Stimulated activated CD4-positive, alpha-beta T cell treated with anti-CD3 and anti-CD28 coated beads, Interleukin-2, amount 100 ng/mL, for 4 hours (primary cell): ENCODE results near the gene ARRDC2.

Source experiments
- DNase-seq: peaks from one replicate; pipeline ENCODE4 v3.0.0-alpha.2; 2020; ENCODE audit warnings: low read depth

Gene ARRDC2

DNA sequence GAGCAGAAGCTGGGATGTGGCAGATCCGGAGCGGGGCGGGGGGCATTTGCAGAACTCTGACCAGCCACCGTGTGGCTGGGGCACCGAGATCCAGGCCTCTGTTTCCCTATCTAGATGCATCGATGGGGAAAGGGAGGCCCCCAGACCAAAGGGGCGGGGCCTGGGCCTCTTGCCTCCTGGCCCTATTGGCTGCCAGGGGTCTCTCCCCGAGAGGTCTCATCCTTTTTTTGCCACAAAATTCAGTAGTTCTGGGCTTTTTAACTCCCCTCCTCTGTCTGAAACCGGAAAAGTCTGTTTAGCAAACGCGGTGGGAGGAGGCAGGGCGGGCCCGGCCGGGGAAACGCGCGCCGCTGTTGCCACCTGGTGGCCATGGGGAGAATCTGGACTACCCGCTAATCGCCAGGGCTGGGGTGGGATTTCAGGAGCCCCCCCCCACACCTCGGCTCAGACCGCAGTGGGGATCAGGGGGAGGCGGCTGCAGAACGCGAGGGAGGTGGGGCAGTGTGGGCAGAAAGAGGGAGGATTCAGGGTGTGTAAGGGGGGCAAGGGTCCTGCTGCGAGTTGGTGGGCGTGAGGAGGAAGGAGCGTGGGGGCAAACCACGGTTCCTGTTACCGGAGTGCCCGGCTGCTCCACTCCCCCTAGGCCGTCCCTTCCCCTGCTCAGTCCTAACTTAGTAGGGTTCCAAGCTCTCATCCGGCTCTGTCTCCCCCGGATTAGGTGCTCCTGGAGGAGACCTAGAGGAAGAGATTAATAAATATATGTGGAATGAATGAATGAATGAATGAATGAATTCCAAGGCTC lies 50.4 kb downstream of the ARRDC2 start:
- peak; percentile 69 for DNase-seq

DNA sequence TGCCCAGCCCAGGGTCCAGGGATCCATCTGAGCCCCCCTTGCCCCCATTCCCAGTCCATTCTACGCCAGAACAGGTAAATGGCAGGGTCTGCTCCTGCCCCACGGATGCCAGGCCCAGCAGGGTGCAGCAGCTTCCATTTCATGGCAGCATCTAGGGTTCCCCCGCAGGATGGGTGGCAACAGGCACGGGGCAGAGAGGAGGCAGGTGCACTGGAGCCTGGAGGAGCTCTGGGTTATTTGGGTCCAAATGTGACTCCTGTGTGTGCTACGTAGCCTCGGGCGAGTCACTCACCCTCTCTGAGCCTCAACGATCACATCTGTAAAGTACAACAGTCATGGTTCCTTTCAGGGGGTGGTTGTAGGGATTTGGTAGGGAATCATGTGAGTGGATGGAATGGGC lies 51.3 kb downstream of the ARRDC2 start:
- no peak for DNase-seq

- no peak for DNase-seq
Observed at GRCh38 chr19:18059902-18060301, 51.9 kb downstream of the ARRDC2 start.

- no peak for DNase-seq
Observed at GRCh38 chr19:18060472-18060871, 52.5 kb downstream of the ARRDC2 start.

- no peak for DNase-seq
Observed at GRCh38 chr19:18062028-18062427, 54.1 kb downstream of the ARRDC2 start.

- peak; percentile 23 for DNase-seq
Observed at GRCh38 chr19:18063463-18063862, 55.5 kb downstream of the ARRDC2 start.
